GM19238 (cell line): ENCODE data around the gene POR.
"Not testable (repeated sequence)": the region's sequence is repeated elsewhere in the genome, so short reads cannot be mapped to it uniquely, and the experiment has no call there.

Experiments used
- DNase-seq: peaks from one replicate; pipeline ENCODE4 v3.0.0; 2011; ENCODE audit warnings: low spot score; ENCODE audit not compliant: insufficient read length

POR gene

DNA sequence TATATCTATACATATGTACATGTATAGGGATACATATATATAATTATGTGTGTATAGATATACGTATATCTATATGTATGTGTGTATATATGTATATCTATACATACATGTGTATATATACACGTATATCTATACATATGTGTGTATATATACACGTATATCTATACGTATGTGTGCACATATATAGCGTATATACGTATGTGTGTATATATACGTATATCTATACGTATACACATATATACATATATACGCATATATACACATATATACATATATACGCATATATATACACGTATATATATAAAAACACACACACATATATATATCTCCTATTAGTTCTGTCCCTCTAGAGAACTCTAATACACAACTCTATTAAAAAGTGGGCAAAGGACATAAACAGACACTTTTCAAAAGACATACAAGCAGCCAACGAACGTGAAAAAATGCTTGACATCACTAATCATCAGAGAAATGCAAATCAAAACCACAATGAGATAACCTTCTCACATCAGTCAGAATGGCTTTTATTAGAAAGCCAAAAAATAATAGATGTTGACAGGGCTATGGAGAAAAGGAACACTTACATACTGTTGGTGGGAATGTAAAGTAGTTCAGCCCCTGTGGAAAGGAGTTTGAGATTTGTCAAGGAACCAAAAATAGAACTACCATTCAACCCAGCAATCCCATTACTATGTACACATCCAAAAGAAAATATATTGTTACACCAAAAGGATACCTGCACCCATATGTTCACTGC is 101.4 kb downstream of the POR start:
- no peak for DNase-seq

DNA sequence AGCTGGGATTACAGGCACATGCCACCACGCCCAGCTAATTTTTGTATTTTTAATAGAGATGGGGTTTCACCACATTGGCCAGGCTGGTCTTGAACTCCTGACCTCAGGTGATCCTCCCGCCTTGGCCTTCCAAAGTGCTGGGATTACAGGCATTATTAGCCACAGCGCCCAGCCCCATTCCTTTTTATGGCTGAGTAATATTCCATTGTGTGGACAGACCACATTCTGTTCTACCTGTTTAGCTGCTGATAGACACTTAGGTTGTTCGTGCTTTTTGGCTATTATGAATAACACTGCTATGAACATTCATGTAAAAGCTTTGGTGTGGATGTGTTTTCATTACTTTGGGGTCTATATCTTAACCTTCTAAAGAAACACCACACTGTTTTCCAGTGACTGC is 103.6 kb downstream of the POR start:
- not testable (repeated sequence) for DNase-seq

DNA sequence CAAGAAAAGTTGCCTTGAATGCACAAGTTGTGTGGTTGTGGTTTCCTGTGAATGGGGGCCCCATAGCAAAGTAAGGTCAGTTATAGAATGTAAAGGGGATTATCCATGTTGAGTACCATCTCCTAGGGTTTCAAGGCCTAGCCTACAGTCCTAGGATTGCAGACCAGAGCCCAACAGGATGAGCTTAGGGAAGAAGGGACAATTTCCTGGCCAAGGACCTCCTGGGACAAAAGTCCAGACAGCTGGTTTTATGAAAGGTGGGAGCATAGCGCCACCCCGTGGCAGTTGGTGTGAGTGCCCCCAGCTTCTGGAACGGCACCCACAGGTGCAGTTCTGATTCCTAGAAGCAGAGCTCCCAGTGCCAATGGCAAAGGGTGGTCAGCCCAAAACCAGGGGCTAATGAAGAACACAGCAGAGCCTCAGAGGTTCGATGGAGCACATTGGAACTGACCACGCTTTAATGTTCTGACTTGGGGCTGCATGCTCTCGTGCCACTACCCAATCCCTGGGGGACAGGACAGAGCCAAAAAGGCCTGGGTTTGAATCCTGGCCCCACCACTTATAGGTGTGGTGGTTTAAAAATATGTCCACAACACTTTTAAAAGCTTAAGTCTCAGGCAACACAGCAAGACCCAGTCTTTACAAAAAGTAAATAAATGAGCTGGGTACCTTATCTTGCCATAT is 105.2 kb downstream of the POR start:
- DNase-seq = peak; percentile 65

DNA sequence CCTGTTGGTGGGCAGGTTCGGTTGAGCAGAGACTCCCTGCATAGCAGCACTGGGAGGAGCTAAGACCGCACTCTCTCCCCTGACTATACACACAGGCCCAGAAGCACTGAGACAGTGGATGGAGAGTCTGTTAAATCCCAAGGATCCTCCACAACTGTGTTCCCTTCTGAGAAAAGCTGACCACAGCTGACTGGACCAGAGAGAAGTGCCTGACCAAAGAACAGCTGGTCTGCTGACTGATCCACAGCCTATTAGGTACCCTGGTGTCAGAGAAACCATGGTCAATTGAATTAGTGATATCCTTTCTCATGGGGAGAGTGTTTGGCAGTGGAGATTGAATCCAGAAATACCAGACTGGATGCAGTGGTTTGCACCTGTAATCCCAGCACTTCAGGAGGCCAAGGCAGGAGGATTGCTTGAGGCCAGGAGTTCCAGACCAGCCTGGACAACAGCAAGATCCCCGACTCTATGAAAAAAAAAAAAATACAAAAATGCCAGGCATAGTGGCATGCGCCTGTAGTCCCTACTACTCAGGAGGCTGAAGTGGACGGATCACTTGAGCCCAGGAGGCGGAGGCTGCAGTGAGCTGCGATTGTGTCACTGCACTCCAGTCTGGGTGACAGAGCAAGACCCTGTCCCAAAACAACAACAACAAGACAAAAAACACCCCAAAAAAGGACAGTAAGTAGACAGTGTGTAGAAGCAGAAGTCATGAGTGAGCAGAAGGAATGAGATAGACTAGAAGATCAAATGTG is 107.2 kb downstream of the POR start:
- no peak for DNase-seq

DNA sequence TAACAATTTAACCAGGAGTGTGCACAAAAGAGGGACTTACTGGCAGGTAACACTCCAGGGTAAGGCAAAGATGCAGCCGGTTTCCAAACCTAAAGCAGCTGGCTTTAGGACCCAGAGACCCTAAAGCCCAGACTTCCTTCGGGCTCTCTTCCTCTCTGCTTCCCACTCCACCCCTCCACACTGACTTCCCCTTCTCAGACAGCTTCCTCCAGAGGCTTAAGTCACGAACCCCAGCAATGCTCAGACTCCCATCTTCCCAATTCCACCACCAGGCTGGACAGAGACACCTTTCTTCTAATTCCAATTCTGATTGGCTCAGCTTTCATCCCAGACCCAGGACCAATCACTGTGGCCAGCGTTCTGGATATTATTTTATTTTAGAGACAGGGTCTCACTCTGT is 108.0 kb downstream of the POR start:
- no peak for DNase-seq

DNA sequence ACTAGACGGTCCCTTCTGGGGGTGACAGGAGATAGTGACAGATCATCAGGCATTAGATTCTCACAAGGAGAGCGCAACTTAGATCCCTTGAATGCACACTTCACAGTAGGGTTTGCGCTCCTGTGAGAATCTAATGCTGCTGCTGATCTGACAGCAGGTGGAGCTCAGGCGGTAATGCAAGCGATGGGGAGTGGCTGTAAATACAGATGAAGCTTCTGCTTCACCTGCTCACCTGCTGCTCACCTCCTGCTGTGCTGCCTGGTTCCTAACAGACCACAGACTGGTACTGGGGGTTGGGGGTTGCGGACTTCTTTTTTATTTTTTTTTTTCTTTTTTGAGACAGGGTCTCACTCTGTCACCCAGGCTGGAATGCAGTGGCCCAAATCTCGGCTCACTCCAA is 114.7 kb downstream of the POR start:
- not testable (repeated sequence) for DNase-seq

DNA sequence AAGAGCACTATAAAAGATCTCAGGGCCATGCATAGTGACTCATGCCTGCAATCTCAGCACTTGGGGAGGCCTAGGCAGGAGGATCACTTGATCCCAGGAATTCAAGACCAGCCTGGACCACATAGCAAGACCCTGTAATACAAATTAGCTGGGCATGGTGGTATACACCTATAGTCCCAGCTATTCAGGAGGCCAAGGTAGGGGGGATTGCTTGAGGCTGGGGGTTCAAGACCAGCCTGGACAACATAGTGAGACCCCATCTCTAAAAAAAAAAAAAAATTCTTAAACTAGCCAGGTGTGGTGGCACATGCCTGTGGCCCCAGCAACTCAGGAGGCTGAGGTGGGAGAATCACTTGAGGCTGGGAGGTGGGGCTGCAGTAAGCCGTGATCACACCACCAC is 117.0 kb downstream of the POR start:
- no peak for DNase-seq
